Measurements from ENCODE around the gene LCN9.
"Not testable (repeated sequence)": the region's sequence is repeated elsewhere in the genome, so short reads cannot be mapped to it uniquely, and the experiment has no call there.

LCN9 gene

GRCh38 chr9:135648494-135649410, 14.4 kb upstream of the LCN9 start:
- DNase-seq, result no peak

DNA sequence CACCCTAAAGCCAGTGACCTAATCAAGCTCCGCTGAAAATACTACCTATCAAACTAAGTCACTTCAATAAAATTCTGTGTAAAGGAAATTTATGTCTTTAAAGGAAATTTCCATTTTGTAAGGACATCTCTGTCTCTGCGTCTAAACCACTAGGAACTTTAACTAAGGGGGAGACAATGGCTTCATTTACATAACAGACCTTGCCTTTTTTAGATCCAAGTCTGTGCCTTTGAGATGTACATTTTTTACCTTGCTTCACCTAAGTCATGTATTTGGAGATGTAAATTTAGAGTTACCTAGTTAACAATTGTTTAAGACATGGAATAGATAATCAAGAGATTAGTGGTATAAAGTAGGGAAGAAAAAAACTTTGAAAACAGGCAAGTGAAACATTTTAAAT, 13.6 kb upstream of the LCN9 start:
- DNase-seq, result no peak

- DNase-seq, result no peak
These were observed 12.7 kb upstream of the LCN9 start for GRCh38 chr9:135650408-135650807.

DNA sequence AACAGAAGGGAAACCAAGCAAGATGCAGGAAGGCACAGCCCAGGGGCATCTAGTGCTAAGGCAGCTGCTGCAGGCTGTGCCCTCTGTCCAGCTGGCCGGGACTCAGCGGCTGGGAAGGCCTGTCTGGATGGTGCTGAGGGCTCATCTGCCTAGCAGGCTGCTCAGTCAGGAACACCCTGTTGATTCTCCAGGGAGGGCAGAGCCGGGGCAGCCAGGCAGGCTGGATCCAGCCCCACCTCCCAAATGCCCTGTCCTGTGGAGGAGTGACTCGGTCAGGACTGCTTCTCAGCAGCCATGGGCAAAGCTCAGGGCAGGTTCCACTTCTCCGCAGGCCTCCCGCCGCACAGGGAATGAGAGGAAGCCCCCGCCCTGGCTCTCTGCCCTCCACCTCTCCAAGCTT, 7.8 kb upstream of the LCN9 start:
- DNase-seq, result no peak

GRCh38 chr9:135657416-135657815, 5.7 kb upstream of the LCN9 start:
- DNase-seq, result no peak

DNA sequence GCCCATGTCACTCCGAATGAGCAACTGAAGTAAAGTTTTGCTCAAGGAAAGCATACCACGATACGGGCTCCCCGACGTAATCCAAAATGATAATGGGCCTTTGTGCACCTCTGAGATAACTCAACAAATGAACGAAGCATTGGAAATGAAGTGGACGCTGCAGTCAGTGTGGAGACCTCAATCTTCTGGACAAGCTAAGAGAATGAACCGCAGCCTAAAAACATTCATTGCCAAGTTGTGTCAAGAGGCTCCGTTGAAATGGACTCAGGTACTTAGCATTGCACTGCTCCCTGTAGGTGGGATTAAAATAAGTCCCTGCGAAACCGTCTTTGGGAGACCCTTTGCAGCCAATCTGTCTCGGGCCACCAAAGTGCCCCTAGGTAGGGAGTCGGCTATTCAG, 3.9 kb upstream of the LCN9 start:
- DNase-seq, result no peak

GRCh38 chr9:135660407-135660806, 2.7 kb upstream of the LCN9 start:
- no peak for DNase-seq

DNA sequence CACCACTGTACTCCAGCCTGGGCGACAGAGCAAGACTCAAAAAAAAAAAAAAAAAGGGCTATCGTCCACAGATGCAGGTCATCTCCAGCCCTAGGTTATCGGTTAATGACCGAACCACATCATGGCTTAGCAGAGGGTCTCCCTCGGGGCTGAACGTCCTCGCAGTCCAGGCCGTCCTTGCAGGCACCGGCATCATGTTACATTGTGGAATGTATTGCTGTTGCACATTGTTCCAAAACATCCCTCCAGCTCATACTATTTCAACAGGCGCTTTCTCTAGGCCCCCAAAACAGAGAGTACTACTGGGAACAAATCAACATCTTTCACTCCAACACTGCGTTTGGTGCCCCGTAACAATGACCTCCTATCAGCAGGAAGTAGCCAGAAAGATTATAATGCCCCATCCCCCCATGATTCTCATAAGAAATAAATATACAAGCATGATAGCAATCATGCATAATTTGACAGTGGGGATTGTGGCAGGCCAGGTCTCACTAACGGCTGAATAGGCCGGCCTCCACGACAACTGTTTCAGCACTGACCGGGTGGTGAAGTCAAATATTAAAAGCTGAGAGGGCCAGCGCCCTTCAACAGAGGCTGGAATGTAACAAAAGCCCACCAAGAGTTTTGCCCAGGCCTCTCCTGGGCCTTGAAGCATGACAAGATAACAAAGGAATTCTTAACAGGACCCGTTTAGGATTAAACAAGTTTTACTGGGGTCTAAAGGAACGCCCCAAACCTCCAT, 1.1 kb upstream of the LCN9 start:
- no peak for DNase-seq

- DNase-seq, result no peak
These were observed 302 bp downstream of the LCN9 start for GRCh38 chr9:135663451-135663770.

DNA sequence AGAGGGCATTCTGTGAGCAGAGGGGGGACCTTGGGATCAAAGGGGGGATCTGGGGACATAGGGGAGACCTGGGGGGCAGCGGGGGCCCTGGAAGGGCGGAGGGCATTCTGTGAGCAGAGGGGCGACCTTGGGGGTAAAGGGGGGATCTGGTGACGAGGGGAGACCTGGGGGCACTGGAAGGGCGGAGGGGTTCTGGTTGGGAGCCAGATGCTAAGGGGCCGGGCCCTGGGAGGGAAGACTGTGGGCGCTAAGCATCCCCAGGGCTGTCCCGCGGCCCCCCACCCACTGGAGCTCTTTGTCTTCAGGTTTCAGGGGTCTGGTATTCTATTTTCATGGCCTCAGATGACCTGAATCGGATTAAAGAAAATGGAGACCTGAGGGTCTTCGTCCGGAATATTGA, 748 bp downstream of the LCN9 start:
- no peak for DNase-seq

- DNase-seq, result no peak
These were observed 1.2 kb downstream of the LCN9 start for GRCh38 chr9:135664266-135664665.

- DNase-seq, result no peak
These were observed 2.0 kb downstream of the LCN9 start for GRCh38 chr9:135664801-135665794.

- no peak for DNase-seq
These were observed 2.7 kb downstream of the LCN9 start for GRCh38 chr9:135665795-135666189.

GRCh38 chr9:135666534-135667462, 3.7 kb downstream of the LCN9 start:
- DNase-seq, result no peak

DNA sequence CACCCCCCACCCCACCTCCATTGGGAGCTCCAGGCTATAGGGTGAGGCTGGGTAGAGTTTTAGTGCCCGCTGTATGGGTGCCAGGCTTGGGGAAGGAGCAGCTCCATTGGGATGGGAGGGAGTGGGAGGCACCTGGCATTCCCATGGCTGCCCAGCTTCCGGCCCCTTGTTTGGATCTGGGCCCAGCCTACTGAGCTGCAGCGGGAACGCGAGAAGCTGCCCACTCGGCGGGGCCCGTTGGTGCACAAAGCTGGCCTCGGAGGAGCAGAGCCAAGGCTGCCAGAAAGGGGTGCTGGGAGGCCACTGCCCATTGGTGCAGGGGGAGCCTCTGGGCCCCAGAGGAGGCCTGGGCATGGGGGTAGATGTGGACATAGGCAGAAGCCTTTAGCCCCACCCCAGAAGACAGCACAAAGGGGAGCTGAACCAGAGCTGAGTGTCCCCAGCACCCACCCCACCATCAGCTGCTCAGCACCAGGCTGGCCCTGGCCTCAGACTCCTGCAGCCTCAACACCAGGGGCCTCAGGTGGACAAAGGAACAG, 4.4 kb downstream of the LCN9 start:
- no peak for DNase-seq

DNA sequence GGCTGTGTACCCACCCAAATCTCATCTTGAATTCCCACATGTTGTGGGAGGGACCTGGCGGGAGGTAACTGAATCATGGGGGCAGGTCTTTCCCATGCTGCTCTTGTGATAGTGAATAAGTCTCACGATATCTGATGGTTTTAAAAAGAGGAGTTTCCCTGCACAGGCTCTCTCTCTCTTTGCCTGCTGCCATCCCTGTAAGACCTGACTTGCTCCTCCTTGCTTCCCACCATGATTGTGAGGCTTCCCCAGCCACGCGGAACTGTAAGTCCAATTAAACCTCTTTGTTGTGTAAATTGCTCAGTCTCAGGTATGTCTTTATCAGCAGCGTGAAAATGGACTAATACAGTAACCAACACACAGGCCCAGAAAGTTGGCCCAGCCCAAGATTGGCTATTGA, 5.9 kb downstream of the LCN9 start:
- DNase-seq, result not testable (repeated sequence)

GRCh38 chr9:135669616-135670285, 6.6 kb downstream of the LCN9 start:
- no peak for DNase-seq

DNA sequence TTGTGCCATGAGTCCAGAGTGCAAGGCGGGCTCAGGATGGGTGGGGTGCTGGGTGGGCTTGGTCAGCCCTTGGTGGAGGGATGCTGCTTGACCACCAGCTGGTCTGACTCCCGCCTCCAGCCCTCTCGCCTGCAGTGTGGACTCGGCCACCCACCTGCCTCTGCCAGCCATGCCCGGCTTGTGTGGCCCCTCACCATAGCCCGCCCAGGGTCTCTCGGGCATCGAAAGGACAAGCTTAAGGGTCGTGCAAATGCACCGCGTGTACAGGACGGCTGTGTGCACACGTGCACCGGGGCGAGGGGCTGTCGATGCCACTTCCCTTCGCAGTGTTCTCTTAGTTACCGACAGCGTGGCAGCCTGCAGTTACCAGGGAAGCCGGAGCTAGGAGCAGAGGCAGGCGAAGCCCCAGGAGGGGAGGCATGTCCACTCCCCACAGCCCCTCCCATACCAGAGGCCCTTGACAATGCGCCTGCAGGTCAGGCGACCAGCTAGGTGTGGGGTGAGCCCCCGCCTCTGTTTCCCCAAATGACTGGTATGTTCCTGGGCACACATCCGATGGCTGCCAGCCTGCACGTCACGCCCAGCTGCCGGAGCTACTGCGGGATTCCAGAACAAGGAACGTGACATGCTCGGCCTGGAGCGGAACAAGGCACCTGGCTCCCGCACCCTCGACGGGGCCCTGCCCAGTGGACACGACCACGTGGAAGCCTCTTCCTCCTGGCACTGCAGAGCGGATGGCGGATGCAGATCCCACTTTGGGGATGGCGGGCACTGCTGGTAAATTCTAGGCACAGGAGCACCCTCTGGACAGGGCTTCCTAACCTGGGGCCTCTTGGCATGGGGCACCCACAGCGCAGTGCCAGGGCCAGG, 7.8 kb downstream of the LCN9 start:
- DNase-seq, result no peak

GRCh38 chr9:135671591-135672041, 8.5 kb downstream of the LCN9 start:
- DNase-seq, result no peak

DNA sequence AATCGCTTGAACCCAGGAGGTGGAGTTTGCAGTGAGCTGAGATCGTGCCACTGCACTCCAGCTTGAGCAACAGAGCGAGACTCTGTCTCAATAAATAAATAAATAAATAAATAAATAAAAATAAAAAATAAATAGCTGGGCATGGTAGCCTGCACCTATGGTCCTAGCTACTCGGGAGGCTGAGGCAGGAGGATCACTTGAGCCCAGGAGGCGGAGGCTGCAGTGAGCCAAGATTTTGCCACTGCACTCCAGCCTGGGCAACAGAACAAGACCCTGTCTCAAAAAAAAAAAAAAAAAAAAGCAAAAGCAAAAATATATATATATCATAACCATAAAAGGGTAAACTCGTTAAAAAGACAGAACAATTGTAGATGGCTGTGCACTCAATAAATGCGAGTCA, 9.7 kb downstream of the LCN9 start:
- DNase-seq, result not testable (repeated sequence)

Measured in NCI-H1105 treated with DMSO at 0.1 percent for 48 hours (cell line).